H1 (cell line): ENCODE measurements around the gene GRID2.

ENCODE experiments used
- POLR2A ChIP-seq, 2 experiments: IDR thresholded peaks; 1 replicate in 1 of 2; 2 replicates in 1 of 2; pipeline ENCODE4 v1.6.1; 2011; ENCODE audit warnings: low read depth in 2 of 2, low read length in 2 of 2, mild to moderate bottlenecking in 2 of 2; ENCODE audit errors: control extremely low read depth in 1 of 2
- SIN3A ChIP-seq, 2 experiments: IDR thresholded peaks in 1 of 2; conservative IDR thresholded peaks in 1 of 2; 2 replicates each; pipeline ENCODE4 v1.6.1; 2011 to 2012; ENCODE audit warnings: low read length in 2 of 2, improper control_type of control experiment in 1 of 2, low read depth in 1 of 2, mild to moderate bottlenecking in 1 of 2
- SP1 ChIP-seq: IDR thresholded peaks from 2 replicates; pipeline ENCODE4 v1.6.1; 2011; ENCODE audit warnings: low read depth, low read length
- YY1 ChIP-seq: IDR thresholded peaks from 2 replicates; pipeline ENCODE4 v1.6.1; 2011; ENCODE audit warnings: low read depth, mild to moderate bottlenecking, low read length
- ZNF274 ChIP-seq: IDR thresholded peaks from 2 replicates; pipeline ENCODE4 v1.7.0; 2012; ENCODE audit warnings: low read length, borderline replicate concordance; ENCODE audit errors: extremely low read depth
- TF ChIP-seq, protein P1 (sequence below), 3 experiments: IDR thresholded peaks; 1 replicate in 2 of 3; 2 replicates in 1 of 3; pipeline versions ENCODE4 v1.5.1 to v1.6.1; 2011; ENCODE audit warnings: low read length in 3 of 3, mild to moderate bottlenecking in 3 of 3, inconsistent platforms in 2 of 3, low read depth in 1 of 3, moderate library complexity in 1 of 3; ENCODE audit not compliant: insufficient read depth in 1 of 3; ENCODE audit errors: control extremely low read depth in 1 of 3

- TF ChIP-seq SP1 (no peak), YY1 (no peak), SIN3A (conservative IDR thresholded peaks at IDR 0.05 in 1 of 2, IDR thresholded peaks at IDR 0.05 in 1 of 2; ENCODE audit: low read depth in 1 of 2, low read length in 2 of 2) (no peak), POLR2A (IDR thresholded peaks at IDR 0.05; ENCODE audit: control extremely low read depth in 1 of 2, low read depth in 2 of 2, low read length in 2 of 2) (no peak), ZNF274 (no peak)
- TF ChIP-seq, protein P1, sequence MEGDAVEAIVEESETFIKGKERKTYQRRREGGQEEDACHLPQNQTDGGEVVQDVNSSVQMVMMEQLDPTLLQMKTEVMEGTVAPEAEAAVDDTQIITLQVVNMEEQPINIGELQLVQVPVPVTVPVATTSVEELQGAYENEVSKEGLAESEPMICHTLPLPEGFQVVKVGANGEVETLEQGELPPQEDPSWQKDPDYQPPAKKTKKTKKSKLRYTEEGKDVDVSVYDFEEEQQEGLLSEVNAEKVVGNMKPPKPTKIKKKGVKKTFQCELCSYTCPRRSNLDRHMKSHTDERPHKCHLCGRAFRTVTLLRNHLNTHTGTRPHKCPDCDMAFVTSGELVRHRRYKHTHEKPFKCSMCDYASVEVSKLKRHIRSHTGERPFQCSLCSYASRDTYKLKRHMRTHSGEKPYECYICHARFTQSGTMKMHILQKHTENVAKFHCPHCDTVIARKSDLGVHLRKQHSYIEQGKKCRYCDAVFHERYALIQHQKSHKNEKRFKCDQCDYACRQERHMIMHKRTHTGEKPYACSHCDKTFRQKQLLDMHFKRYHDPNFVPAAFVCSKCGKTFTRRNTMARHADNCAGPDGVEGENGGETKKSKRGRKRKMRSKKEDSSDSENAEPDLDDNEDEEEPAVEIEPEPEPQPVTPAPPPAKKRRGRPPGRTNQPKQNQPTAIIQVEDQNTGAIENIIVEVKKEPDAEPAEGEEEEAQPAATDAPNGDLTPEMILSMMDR (IDR thresholded peaks at IDR 0.05; ENCODE audit: control extremely low read depth in 1 of 3, insufficient read depth in 1 of 3, low read depth in 1 of 3, low read length in 3 of 3), result no peak
Measured at GRCh38 chr4:93719552-93719951, 1415.8 kb downstream of the GRID2 start.
